K562 (cell line): ENCODE data around the gene LDAH. TPM values are rescaled to one million over a fixed set of nuclear protein-coding genes. Genes with fewer than 3 reads are reported as not detected.

Experiments
- ATAC-seq: fragments of 200-7000 bp; cut with Tn5 transposase; 3 replicates; pipeline ENCODE4 v1.9.1; 2020; ENCODE audit warnings: moderate library complexity
- BruUV-seq: library from RNA; stranded (reverse); fragments of 400-500 nt; replicated peaks from 2 replicates; lab custom pipeline; 2021; lab: Mats Ljungman, UMichigan
- CTCF ChIA-PET: fragments of 300-600 bp; formaldehyde crosslinking; extraction: SDS; loops from one replicate; lab custom pipeline; 2021; ENCODE audit warnings: low intra/inter-chr PET ratio; lab: Yijun Ruan, JAX
- POLR2A ChIA-PET: fragments of 300-600, 350-650 bp; sonication (Branson Sonifier 250); formaldehyde crosslinking; extraction: SDS; loops from one replicate; lab custom pipeline; 2021; ENCODE audit warnings: antibody characterized with exemption, inconsistent platforms; lab: Yijun Ruan, JAX
- DNase-seq, 4 experiments: peaks; one replicate each; pipeline versions ENCODE4 v3.0.0 to v3.0.0-alpha.2; 2011 to 2018; ENCODE audit warnings: low spot score in 3 of 4, mixed read lengths in 3 of 4; ENCODE audit errors: extremely low read depth in 1 of 4
- FAIRE-seq: peaks from 2 replicates; lab custom pipeline; 2011; peaks lifted over from hg19 to GRCh38; lab: Jason Lieb, UNC
- H2AFZ ChIP-seq: 2 replicates; pipeline ENCODE4 v1.6.0; 2011; ENCODE audit warnings: low read depth, low read length, control low read depth, inconsistent platforms
- H3K27ac ChIP-seq: fragments of 200-600 bp; 3 replicates; pipeline ENCODE4 v1.8.0; 2011; ENCODE audit warnings: low read depth, mild to moderate bottlenecking, control low read depth, inconsistent platforms, low read length, moderate library complexity, mixed read lengths; ENCODE audit errors: extremely low read depth
- H3K27me3 ChIP-seq, 2 experiments: fragments of 300-600 bp in 1 of 2; 2 replicates in 1 of 2; 3 replicates in 1 of 2; pipeline versions ENCODE4 v1.6.0 to v1.8.0; 2011; ENCODE audit warnings: inconsistent platforms in 2 of 2, low read length in 2 of 2, mild to moderate bottlenecking in 1 of 2, mixed read lengths in 1 of 2, moderate library complexity in 1 of 2; ENCODE audit not compliant: control insufficient read depth in 2 of 2, insufficient read depth in 2 of 2
- H3K36me3 ChIP-seq: fragments of 300-600 bp; 3 replicates; pipeline ENCODE4 v1.8.0; 2011; ENCODE audit warnings: mild to moderate bottlenecking, low read length, inconsistent platforms; ENCODE audit not compliant: control insufficient read depth, insufficient read depth
- H3K4me1 ChIP-seq, 2 experiments: fragments of 200-600 bp in 1 of 2; replicated peaks in 1 of 2; 2 replicates in 1 of 2; 3 replicates in 1 of 2; pipeline versions ENCODE4 v1.5.1 to v1.8.0; 2011; ENCODE audit warnings: inconsistent platforms in 2 of 2, low read length in 2 of 2, mild to moderate bottlenecking in 1 of 2, mixed read lengths in 1 of 2, moderate library complexity in 1 of 2; ENCODE audit not compliant: control insufficient read depth in 2 of 2, insufficient read depth in 2 of 2
- H3K4me2 ChIP-seq: 2 replicates; pipeline ENCODE4 v1.6.1; 2011; ENCODE audit warnings: low read length, control low read depth, inconsistent platforms, mixed read lengths; ENCODE audit not compliant: insufficient read depth
- H3K4me3 ChIP-seq: fragments of 200-600 bp; sonication (generic), shearing (Covaris generic); 2 replicates; pipeline ENCODE4 v1.5.1; 2016; ENCODE audit warnings: control low read depth, inconsistent platforms
- H3K79me2 ChIP-seq: fragments of 200-600 bp; 3 replicates; pipeline ENCODE4 v1.8.0; 2011; ENCODE audit warnings: low read length, inconsistent platforms; ENCODE audit not compliant: control insufficient read depth, insufficient read depth
- H3K9ac ChIP-seq, 2 experiments: 2 replicates each; pipeline versions ENCODE4 v1.6.0 to v1.6.1; 2011; ENCODE audit warnings: low read depth in 2 of 2, low read length in 2 of 2, control low read depth in 1 of 2, inconsistent platforms in 1 of 2, mild to moderate bottlenecking in 1 of 2, mixed read lengths in 1 of 2; ENCODE audit not compliant: insufficient read depth in 1 of 2
- H3K9me1 ChIP-seq: one replicate; pipeline ENCODE4 v1.6.0; 2011; ENCODE audit warnings: inconsistent platforms, mild to moderate bottlenecking, low read length, moderate library complexity; ENCODE audit not compliant: control insufficient read depth, insufficient read depth
- H3K9me3 ChIP-seq: replicated peaks from 2 replicates; pipeline ENCODE4 v1.5.1; 2011; ENCODE audit warnings: low read depth, low read length, inconsistent platforms; ENCODE audit not compliant: control insufficient read depth, insufficient read depth
- H4K20me1 ChIP-seq: replicated peaks from 2 replicates; pipeline ENCODE4 v1.6.1; 2011; ENCODE audit warnings: low read length, inconsistent platforms, mixed read lengths; ENCODE audit not compliant: control insufficient read depth, insufficient read depth
- ATF4 ChIP-seq: fragments of 450-650 bp; formaldehyde crosslinking; IDR thresholded peaks from 2 replicates; pipeline ENCODE4 v1.4.0; 2022; ENCODE audit warnings: mild to moderate bottlenecking, moderate library complexity
- FOXM1 ChIP-seq, 2 experiments: fragments of 450-650 bp in 1 of 2; sonication (generic) in 1 of 2; formaldehyde crosslinking in 1 of 2; IDR thresholded peaks; 2 replicates each; pipeline versions ENCODE4 v1.6.1 to v1.9.0; 2017 to 2022; ENCODE audit warnings: low read depth in 2 of 2, mild to moderate bottlenecking in 2 of 2, missing genetic modification reagents in 1 of 2, moderate library complexity in 1 of 2
- NONO ChIP-seq, 2 experiments: fragments of 200-400 bp in 1 of 2; fragments of 450-650 bp in 1 of 2; formaldehyde crosslinking in 1 of 2; IDR thresholded peaks; 2 replicates each; pipeline ENCODE4 v1.6.1; 2017; ENCODE audit warnings: low read depth in 2 of 2, mild to moderate bottlenecking in 2 of 2, moderate library complexity in 2 of 2, low read length in 1 of 2
- RBFOX2 ChIP-seq: fragments of 200-400 bp; formaldehyde crosslinking; IDR thresholded peaks from 2 replicates; pipeline ENCODE4 v1.6.1; 2017; ENCODE audit warnings: low read depth, mild to moderate bottlenecking, low read length, moderate library complexity
- RBM34 ChIP-seq: fragments of 200-400 bp; formaldehyde crosslinking; IDR thresholded peaks from 2 replicates; pipeline ENCODE4 v1.6.1; 2018; ENCODE audit warnings: low read length, borderline replicate concordance; ENCODE audit not compliant: insufficient read depth
- TEAD1 ChIP-seq, 2 experiments: fragments of 450-650 bp in 1 of 2; sonication (generic) in 1 of 2; formaldehyde crosslinking; IDR thresholded peaks; 2 replicates each; pipeline versions ENCODE4 v1.4.0 to v1.8.0; 2020 to 2022; ENCODE audit warnings: mild to moderate bottlenecking in 2 of 2, missing genetic modification reagents in 1 of 2
- THRA ChIP-seq: fragments of 450-650 bp; IDR thresholded peaks from 2 replicates; pipeline ENCODE4 v1.6.1; 2017; ENCODE audit warnings: mild to moderate bottlenecking, moderate library complexity
- ZNF316 ChIP-seq: fragments of 450-650 bp; IDR thresholded peaks from 2 replicates; pipeline ENCODE4 v1.6.1; 2016
- ZNF444 ChIP-seq: fragments of 250-450 bp; sonication (Bioruptor Pico); IDR thresholded peaks from 2 replicates; pipeline ENCODE4 v1.4.0; 2020; ENCODE audit warnings: mild to moderate bottlenecking, moderate library complexity
- whole genome bisulfite sequencing: fragments of 100-300 bp; shearing (Covaris generic); methylation state at CpG from one replicate; pipeline ENCODE4 v1.1.6; 2016; ENCODE audit warnings: low coverage, mixed read lengths; ENCODE audit not compliant: insufficient coverage; ENCODE audit errors: missing lambda C conversion rate; 5-methylcytosine and 5-hydroxymethylcytosine counted together
- in situ Hi-C: fragments of 300-500 bp; cut with MboI; formaldehyde crosslinking; loops from 4 replicates; pipeline ENCODE4 v1.15.0; 2018; ENCODE audit warnings: inconsistent platforms, mixed read lengths
- intact Hi-C: fragments of 100-400 bp; cut with micrococcal nuclease; formaldehyde crosslinking; loops from 2 replicates; pipeline ENCODE4 v1.14.2; 2022
- polyA plus RNA-seq, 8 experiments: library from polyadenylated mRNA; depleted of rRNA in 4 of 8; stranded (reverse) in 5 of 8; unstranded in 3 of 8; fragments of >200 nt; fragmentation: Nextera tagmentation in 2 of 8; fragmentation: Illumina TruSeq in 1 of 8; extraction: Ambion mirVana in 2 of 8; extraction: Trizol in 1 of 8; gene quantifications; 2 replicates each; pipeline versions ENCODE4 v1.2.1 to v1.2.3, GENCODE V29; 2011 to 2014; ENCODE audit warnings: inconsistent platforms in 1 of 8, missing spikeins in 1 of 8
- total RNA-seq, 7 experiments: library from RNA; depleted of rRNA in 6 of 7; stranded (reverse); fragments of >200 nt in 6 of 7; fragmentation: Illumina TruSeq in 2 of 7; extraction: Trizol in 2 of 7; gene quantifications; 2 replicates each; pipeline versions ENCODE4 v1.2.1 to v1.2.3, GENCODE V29; 2011 to 2021; ENCODE audit warnings: low replicate concordance in 1 of 7
- TF ChIP-seq, protein P1 (sequence below): fragments of 250-450 bp; sonication (Bioruptor Pico); IDR thresholded peaks from 2 replicates; pipeline ENCODE4 v1.8.0; 2021; ENCODE audit warnings: borderline replicate concordance, mild to moderate bottlenecking, moderate library complexity; ENCODE audit not compliant: poor library complexity, severe bottlenecking

LDAH gene
- total and polyA plus RNA-seq, 9 of the 15 experiments (the other 6 are each of a cell fraction or from before 2014, with no cell fraction given): 22.3 to 60.1 (median 40.0) TPM

DNA sequence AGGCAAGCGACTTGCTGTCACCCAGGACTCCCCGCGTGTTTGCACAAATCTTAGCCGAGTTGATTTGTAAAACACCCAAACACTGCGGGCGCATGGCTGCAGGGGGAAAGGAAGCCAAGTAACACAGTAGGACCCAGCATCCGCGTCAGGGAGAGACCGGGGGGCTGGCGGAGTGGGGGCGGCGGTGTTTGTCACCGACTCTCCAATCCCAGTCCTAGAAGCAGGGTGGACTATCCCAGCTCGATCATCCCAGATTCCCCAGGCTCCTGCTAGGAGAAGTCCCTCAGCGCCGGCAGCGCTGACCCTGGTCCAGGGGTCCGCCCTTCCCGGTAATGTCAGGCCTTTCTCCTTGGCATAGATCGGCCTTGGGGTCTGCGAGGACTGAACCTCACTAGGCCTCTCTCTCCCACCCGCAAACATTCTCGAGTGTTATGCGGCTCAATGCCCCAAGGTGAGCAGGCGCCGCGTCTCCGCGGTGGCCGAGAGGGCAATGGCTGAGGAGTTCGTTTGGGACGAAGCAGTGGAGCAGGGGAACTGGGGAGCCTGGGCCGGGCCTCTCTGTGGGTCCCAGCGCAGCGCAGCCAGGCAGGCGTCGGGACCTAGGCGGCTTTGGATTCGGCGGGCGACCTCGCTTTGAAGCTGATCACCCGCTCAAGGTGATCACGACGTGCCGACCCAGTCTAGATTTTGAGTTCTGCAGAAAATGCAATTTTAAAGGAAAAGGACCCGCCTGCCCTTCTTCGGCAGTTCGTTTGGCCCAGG, 157.5 kb downstream of the LDAH start:
- no TSS peak for BruUV-seq
- no peaks in the 10 kb centered on the region for H3K79me2 ChIP-seq
- no peak overlapping the region for H3K9ac ChIP-seq
- peaks cover 30 to 74% of the 10 kb centered on the region in 2 experiments; a peak in 4 of 5 replicates for H3K27me3 ChIP-seq
- TF ChIP-seq, protein P1, sequence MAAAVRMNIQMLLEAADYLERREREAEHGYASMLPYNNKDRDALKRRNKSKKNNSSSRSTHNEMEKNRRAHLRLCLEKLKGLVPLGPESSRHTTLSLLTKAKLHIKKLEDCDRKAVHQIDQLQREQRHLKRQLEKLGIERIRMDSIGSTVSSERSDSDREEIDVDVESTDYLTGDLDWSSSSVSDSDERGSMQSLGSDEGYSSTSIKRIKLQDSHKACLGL (CRISPR knock-in tag): no peak
- no peak for TF ChIP-seq RBM34
- no peak for TF ChIP-seq NONO (IDR thresholded peaks at IDR 0.05; ENCODE audit: low read depth in 2 of 2, low read length in 1 of 2)
- no peak for TF ChIP-seq THRA
- no peak for TF ChIP-seq ZNF444 (CRISPR knock-in tag)
- TF ChIP-seq RBFOX2: no peak
- TF ChIP-seq TEAD1 (CRISPR knock-in tag; IDR thresholded peaks at IDR 0.05): no peak
- TF ChIP-seq ZNF316: no peak
- TF ChIP-seq FOXM1 (IDR thresholded peaks at IDR 0.05; ENCODE audit: low read depth): no peak
- TF ChIP-seq FOXM1 (CRISPR knock-in tag; IDR thresholded peaks at IDR 0.05; ENCODE audit: low read depth): no peak
- TF ChIP-seq ATF4 (CRISPR knock-in tag): no peak
- no peaks in the 10 kb centered on the region for H3K9me1 ChIP-seq
- no peak overlapping the region for H3K4me3 ChIP-seq
- FAIRE-seq (no peak), DNase-seq (no peak), ATAC-seq (no peak)
- ChIA-PET POLR2A (interaction anchor here (0.6 kb wide), 1 partner anchor 147 kb away, joined by 5 read pairs; no protein-coding TSS in a partner anchor), CTCF (no interaction called here)
- H3K36me3 ChIP-seq: no peaks in the 10 kb centered on the region
- H4K20me1 ChIP-seq: peaks cover 4% of the 10 kb centered on the region; the same call in 1 of the 2 replicates
- no peak overlapping the region for H3K4me2 ChIP-seq
- no peak overlapping the region for H3K27ac ChIP-seq
- in situ Hi-C loops (loop anchor here (25.0 kb wide), 1 partner anchor 597 kb away; no protein-coding TSS in a partner anchor), intact Hi-C loops (loop anchor here (10.0 kb wide), 3 partner anchors 119 to 649 kb away; no protein-coding TSS in a partner anchor)
- H2AFZ ChIP-seq: no peak overlapping the region
- H3K4me1 ChIP-seq: peaks cover 0 to 28% of the 10 kb centered on the region in 2 experiments; a peak in 2 of 5 replicates
- no peaks in the 10 kb centered on the region for H3K9me3 ChIP-seq
- 31% methylated on average over 38 of the region's 49 CpGs for WGBS
